Endodermal cell (in vitro differentiated cells): Measurements from ENCODE around the gene NACC2. TPM values are rescaled to one million over a fixed set of nuclear protein-coding genes. Genes with fewer than 3 reads are reported as not detected.

Source experiments
- DNase-seq: peaks from one replicate; pipeline ENCODE4 v3.0.0-alpha.2; 2017
- H3K27ac ChIP-seq: 2 replicates; pipeline ENCODE4 v1.5.1; 2013; ENCODE audit warnings: mild to moderate bottlenecking, low read depth, low read length, moderate library complexity
- H3K27me3 ChIP-seq: 2 replicates; pipeline ENCODE4 v1.6.1; 2013; ENCODE audit warnings: mild to moderate bottlenecking, low read length, moderate library complexity; ENCODE audit not compliant: insufficient read depth, control insufficient read depth, poor library complexity, severe bottlenecking
- H3K36me3 ChIP-seq: 2 replicates; pipeline ENCODE4 v1.7.0; 2013; ENCODE audit warnings: mild to moderate bottlenecking, low read length, moderate library complexity; ENCODE audit not compliant: control insufficient read depth, insufficient read depth
- H3K4me1 ChIP-seq: one replicate; pipeline ENCODE4 v1.7.0; 2013; ENCODE audit warnings: low read length; ENCODE audit not compliant: control insufficient read depth, insufficient read depth
- H3K4me3 ChIP-seq: 2 replicates; pipeline ENCODE4 v1.5.1; 2013; ENCODE audit warnings: mild to moderate bottlenecking, low read length, moderate library complexity
- H3K9ac ChIP-seq: 2 replicates; pipeline ENCODE4 v1.6.1; 2013; ENCODE audit warnings: mild to moderate bottlenecking, low read length, moderate library complexity; ENCODE audit not compliant: poor library complexity, severe bottlenecking; ENCODE audit errors: extremely low read depth
- H3K9me3 ChIP-seq: 2 replicates; pipeline ENCODE4 v1.6.1; 2013; ENCODE audit warnings: mild to moderate bottlenecking, low read length, moderate library complexity; ENCODE audit not compliant: control insufficient read depth
- H3K27ac Mint-ChIP-seq: 2 replicates; pipeline ENCODE4 v1.8.0; 2020; ENCODE audit warnings: mixed read lengths
- H3K27me3 Mint-ChIP-seq: 2 replicates; pipeline ENCODE4 v1.8.0; 2021; ENCODE audit warnings: mild to moderate bottlenecking, mixed read lengths; ENCODE audit not compliant: insufficient read depth
- H3K36me3 Mint-ChIP-seq: 2 replicates; pipeline ENCODE4 v1.8.0; 2020; ENCODE audit warnings: low read depth, mixed read lengths
- H3K4me1 Mint-ChIP-seq: 2 replicates; pipeline ENCODE4 v1.8.0; 2020; ENCODE audit warnings: mixed read lengths
- H3K4me3 Mint-ChIP-seq: 2 replicates; pipeline ENCODE4 v1.8.0; 2020; ENCODE audit warnings: mild to moderate bottlenecking, moderate library complexity, mixed read lengths
- H3K9me3 Mint-ChIP-seq: 2 replicates; pipeline ENCODE4 v1.8.0; 2020; ENCODE audit warnings: mild to moderate bottlenecking, mixed read lengths
- CTCF ChIP-seq: fragments of 200-600 bp; sonication (generic); conservative IDR thresholded peaks from 2 replicates; pipeline ENCODE4 v1.5.0; 2021; ENCODE audit warnings: antibody characterized with exemption, mild to moderate bottlenecking
- WGBS, 2 experiments: methylation state at CpG; one replicate each; pipeline versions ENCODE4 v1.1.5 to v1.1.7; 2013; ENCODE audit warnings: missing lambda C conversion rate in 2 of 2, mixed read lengths in 1 of 2; ENCODE audit not compliant: insufficient coverage in 1 of 2, insufficient read length in 1 of 2; 5-methylcytosine and 5-hydroxymethylcytosine counted together
- total RNA-seq, 2 donors: library from RNA; stranded (reverse); fragmentation: NEBNext Ultra II Directional in 1 of 2; extraction: Animal tissue kit (Norgen Biotek cat#: 25700) in 1 of 2; gene quantifications; 2 replicates in 1 of 2; 3 replicates in 1 of 2; pipeline ENCODE4 v1.2.1, GENCODE V29; 2021

NACC2 gene
- total RNA-seq, 2 donors from 2014 or later = 12.4 to 16.7 TPM

DNA sequence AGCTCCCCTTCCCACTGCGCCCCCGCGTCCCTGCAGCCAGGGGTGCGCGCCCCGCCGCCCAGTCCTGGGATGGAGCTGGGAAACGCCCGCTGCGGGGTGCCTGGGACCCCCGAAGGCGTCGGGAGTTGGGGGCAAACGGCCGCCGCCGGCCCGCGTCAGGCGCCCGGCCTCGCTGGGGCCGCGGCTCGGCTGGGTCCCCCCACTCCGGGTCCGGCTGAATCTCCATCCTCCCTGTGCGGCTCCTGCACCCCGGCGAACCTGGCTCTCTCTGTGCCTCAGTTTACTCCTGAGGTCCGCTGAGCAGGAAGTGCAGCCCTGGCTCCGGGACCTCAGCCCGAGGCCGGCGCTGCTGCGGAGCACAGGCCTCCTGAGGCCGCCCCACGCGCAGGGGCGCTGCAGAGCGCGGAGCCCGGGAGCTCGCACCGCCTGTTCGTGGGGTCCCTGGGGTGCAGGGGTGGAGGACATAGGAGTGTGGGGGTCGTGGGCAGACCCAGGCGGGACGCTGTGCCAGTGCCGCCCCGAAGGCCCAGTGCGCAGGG is 37.5 kb upstream of the NACC2 start:
- no peaks in the 10 kb centered on the region for H3K9me3 Mint-ChIP-seq
- H3K27ac Mint-ChIP-seq = no peak overlapping the region
- Histone ChIP-seq H3K36me3 (no peaks in the 10 kb centered on the region), H3K27me3 (peaks cover 14% of the 10 kb centered on the region), H3K9ac (no peak overlapping the region), H3K4me1 (no peaks in the 10 kb centered on the region), H3K9me3 (no peaks in the 10 kb centered on the region), H3K4me3 (no peak overlapping the region), H3K27ac (no peak overlapping the region)
- peaks cover 19% of the 10 kb centered on the region for H3K27me3 Mint-ChIP-seq
- no peaks in the 10 kb centered on the region for H3K36me3 Mint-ChIP-seq
- H3K4me1 Mint-ChIP-seq = peaks cover 4% of the 10 kb centered on the region
- DNase-seq = no peak
- TF ChIP-seq CTCF = no peak
- 67 to 78% methylated on average over 6 to 51 of the region's 52 CpGs for WGBS, 2 experiments
- no peak overlapping the region for H3K4me3 Mint-ChIP-seq

GRCh38 chr9:136131629-136132511 is 36.8 kb upstream of the NACC2 start:
- no peak for TF ChIP-seq CTCF
- Histone ChIP-seq H3K36me3 (no peaks in the 10 kb centered on the region), H3K9me3 (no peaks in the 10 kb centered on the region), H3K27me3 (peaks cover 14% of the 10 kb centered on the region), H3K27ac (no peak overlapping the region), H3K9ac (no peak overlapping the region), H3K4me1 (no peaks in the 10 kb centered on the region), H3K4me3 (no peak overlapping the region)
- Mint-ChIP-seq H3K36me3 (no peaks in the 10 kb centered on the region), H3K9me3 (no peaks in the 10 kb centered on the region), H3K27me3 (peaks cover 19% of the 10 kb centered on the region), H3K4me1 (peaks cover 4% of the 10 kb centered on the region), H3K4me3 (no peak overlapping the region), H3K27ac (no peak overlapping the region)
- WGBS, 2 experiments = 86 to 88% methylated on average over 22 to 31 of the region's 31 CpGs
- DNase-seq = no peak

- no peaks in the 10 kb centered on the region for H3K4me1 ChIP-seq
- H3K36me3 ChIP-seq = no peaks in the 10 kb centered on the region
- H3K27me3 Mint-ChIP-seq = peaks cover 10% of the 10 kb centered on the region
- H3K36me3 Mint-ChIP-seq = no peaks in the 10 kb centered on the region
- peaks cover 9% of the 10 kb centered on the region for H3K27me3 ChIP-seq
- H3K9me3 Mint-ChIP-seq = no peaks in the 10 kb centered on the region
- H3K9me3 ChIP-seq = no peaks in the 10 kb centered on the region
- no peak overlapping the region for H3K27ac ChIP-seq
- H3K9ac ChIP-seq = no peak overlapping the region
- H3K4me3 ChIP-seq = no peak overlapping the region
- 81 to 89% methylated on average over 5 to 17 of the region's 17 CpGs for WGBS, 2 experiments
- H3K4me3 Mint-ChIP-seq = no peak overlapping the region
- no peak overlapping the region for H3K27ac Mint-ChIP-seq
- no peak for DNase-seq
- no peak for TF ChIP-seq CTCF
- peaks cover 4% of the 10 kb centered on the region for H3K4me1 Mint-ChIP-seq
Measured at GRCh38 chr9:136129176-136129575, 34.1 kb upstream of the NACC2 start.
